Measurements from ENCODE around the gene DYRK1A.

DNA sequence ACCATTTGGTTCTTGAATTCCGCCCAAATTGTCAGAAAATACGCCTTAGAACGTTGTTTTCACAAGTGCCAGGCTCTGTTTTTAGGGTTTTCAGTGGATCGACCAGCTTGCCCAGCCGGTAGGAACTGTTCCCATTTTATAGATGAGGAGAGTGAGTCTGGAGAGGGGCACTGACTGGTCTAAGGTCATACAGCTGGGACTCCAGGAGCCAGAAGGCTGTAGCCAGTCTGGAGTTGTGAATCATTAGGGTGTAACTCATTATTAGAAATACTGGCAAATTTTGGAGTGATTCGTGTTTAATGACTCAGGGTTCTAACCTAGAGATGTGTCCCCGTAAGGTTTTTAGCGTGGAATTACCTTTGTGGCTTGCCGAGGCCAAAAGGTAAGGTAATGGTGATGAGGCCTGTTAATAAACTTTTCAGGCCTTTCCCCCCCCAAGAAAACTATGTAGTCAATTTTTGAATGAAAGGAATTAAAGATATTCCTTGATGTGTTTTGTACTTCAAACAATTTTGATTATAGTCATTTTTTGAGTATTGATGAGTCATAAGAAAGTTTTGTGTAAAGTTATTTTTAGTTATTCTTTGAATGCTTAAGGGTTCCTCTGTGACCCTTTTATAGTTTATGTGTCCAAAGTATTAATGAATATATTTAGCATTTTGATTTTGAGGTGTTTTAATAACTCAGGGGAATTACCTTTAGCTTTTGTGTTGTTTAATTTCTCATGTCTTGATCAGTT is 2.1 kb downstream of the DYRK1A start:
- TF ChIP-seq, protein P1, sequence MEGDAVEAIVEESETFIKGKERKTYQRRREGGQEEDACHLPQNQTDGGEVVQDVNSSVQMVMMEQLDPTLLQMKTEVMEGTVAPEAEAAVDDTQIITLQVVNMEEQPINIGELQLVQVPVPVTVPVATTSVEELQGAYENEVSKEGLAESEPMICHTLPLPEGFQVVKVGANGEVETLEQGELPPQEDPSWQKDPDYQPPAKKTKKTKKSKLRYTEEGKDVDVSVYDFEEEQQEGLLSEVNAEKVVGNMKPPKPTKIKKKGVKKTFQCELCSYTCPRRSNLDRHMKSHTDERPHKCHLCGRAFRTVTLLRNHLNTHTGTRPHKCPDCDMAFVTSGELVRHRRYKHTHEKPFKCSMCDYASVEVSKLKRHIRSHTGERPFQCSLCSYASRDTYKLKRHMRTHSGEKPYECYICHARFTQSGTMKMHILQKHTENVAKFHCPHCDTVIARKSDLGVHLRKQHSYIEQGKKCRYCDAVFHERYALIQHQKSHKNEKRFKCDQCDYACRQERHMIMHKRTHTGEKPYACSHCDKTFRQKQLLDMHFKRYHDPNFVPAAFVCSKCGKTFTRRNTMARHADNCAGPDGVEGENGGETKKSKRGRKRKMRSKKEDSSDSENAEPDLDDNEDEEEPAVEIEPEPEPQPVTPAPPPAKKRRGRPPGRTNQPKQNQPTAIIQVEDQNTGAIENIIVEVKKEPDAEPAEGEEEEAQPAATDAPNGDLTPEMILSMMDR (tag by site-specific recombination; IDR thresholded peaks at IDR 0.05): no peak
- TF ChIP-seq, protein P2, sequence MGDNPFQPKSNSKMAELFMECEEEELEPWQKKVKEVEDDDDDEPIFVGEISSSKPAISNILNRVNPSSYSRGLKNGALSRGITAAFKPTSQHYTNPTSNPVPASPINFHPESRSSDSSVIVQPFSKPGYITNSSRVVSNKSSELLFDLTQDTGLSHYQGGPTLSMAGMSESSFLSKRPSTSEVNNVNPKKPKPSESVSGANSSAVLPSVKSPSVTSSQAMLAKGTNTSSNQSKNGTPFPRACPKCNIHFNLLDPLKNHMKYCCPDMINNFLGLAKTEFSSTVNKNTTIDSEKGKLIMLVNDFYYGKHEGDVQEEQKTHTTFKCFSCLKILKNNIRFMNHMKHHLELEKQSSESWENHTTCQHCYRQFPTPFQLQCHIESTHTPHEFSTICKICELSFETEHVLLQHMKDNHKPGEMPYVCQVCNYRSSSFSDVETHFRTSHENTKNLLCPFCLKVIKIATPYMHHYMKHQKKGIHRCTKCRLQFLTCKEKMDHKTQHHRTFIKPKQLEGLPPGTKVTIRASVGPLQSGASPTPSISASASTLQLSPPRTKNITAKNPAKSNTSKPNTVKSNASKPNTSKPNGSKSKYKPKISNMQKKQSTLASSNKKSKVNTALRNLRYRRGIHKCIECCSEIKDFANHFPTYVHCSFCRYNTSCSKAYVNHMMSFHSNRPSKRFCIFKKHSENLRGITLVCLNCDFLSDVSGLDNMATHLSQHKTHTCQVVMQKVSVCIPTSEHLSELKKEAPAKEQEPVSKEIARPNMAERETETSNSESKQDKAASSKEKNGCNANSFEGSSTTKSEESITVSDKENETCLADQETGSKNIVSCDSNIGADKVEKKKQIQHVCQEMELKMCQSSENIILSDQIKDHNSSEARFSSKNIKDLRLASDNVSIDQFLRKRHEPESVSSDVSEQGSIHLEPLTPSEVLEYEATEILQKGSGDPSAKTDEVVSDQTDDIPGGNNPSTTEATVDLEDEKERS (tag by site-specific recombination; IDR thresholded peaks at IDR 0.05): no peak; the same call in 1 of the 2 replicates
- TF ChIP-seq, protein P3, sequence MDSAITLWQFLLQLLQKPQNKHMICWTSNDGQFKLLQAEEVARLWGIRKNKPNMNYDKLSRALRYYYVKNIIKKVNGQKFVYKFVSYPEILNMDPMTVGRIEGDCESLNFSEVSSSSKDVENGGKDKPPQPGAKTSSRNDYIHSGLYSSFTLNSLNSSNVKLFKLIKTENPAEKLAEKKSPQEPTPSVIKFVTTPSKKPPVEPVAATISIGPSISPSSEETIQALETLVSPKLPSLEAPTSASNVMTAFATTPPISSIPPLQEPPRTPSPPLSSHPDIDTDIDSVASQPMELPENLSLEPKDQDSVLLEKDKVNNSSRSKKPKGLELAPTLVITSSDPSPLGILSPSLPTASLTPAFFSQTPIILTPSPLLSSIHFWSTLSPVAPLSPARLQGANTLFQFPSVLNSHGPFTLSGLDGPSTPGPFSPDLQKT (IDR thresholded peaks at IDR 0.05; ENCODE audit: borderline replicate concordance, low read depth, low read length): no peak
- no peak for TF ChIP-seq ZNF707 (tag by site-specific recombination; IDR thresholded peaks at IDR 0.05)

All from HEK293 (cell line).